CD4-positive, alpha-beta T cell treated with Interleukin-10 for 1 hour (primary cell): Measurements from ENCODE around the gene NRIP3.
"Not testable (repeated sequence)": the region's sequence is repeated elsewhere in the genome, so short reads cannot be mapped to it uniquely, and the experiment has no call there.

Source experiments
- DNase-seq: peaks from one replicate; pipeline ENCODE4 v3.0.0-alpha.2; 2020

Gene NRIP3

DNA sequence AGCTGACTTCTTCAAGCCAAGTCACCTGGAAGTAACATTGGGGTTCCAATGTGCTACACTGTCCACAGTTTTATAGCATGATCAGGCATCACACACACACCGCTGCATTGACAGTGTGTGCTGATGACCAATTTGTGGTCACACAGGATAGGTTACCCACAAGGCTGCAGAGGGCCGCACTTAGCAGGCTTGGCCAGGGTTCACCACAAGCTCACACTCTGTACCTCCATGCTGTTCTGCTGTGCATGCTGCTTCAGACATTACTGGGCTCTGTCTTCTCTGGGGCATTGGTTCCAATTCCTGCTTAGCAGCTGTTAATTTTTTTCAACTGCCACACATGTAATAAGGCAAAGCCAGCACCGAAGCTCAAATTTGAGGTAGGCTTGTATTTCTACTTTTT lies 11.0 kb upstream of the NRIP3 start:
- DNase-seq, result no peak

DNA sequence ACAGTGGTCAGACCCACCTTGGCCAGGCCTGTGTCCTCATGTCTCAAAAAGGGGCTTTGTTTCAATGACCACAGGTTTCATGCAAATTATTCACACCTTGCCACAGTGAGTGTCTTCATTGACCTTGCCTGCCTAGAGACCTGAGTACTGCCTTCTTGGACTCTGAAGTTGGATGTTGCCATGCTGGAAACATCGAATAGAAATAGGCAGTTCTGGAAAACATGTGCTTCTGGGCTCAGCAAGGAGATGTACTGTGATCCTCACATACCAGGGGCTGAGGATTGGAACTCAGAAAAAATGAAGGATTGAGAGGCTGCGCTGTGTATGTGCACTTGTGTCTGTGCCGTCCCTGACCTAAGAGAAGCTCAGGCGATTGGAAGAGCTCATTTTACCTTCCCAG lies 9.6 kb upstream of the NRIP3 start:
- no peak for DNase-seq

DNA sequence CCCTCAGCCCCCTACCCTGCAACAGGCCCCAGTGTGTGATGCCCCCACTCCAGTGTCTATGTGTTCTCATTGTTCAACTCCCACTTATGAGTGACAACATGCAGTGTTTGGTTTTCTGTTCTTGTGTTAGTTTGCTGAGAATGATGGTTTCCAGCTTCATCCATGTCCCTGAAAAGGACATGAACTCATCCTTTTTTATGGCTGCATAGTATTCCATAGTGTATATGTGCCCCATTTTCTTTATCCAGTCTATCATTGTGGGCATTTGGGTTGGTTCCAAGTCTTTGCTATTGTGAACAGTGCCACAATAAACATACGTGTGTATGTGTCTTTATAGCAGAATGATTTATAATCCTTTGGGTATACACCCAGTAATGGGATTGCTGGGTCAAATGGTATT lies 5.7 kb upstream of the NRIP3 start:
- not testable (repeated sequence) for DNase-seq

DNA sequence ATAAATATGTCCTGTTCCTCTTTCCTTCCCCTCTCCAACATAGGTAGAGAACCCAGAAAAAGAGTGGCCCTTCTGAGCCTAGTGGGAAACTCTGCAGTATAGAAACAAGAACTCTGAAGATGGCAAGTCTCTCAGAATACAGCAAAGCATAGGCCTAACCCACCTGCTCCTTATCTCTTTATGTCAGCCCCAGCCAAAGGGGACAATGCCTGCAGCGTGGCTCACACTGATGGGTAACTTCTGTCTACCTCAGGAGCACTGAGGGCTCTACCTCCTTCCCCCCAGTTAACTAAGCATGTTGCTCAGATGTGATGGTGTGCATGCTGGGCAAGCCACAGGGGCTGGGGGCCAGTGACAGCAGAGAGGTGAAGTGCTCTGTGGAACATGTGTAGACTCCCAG lies 4.9 kb upstream of the NRIP3 start:
- DNase-seq, result no peak

DNA sequence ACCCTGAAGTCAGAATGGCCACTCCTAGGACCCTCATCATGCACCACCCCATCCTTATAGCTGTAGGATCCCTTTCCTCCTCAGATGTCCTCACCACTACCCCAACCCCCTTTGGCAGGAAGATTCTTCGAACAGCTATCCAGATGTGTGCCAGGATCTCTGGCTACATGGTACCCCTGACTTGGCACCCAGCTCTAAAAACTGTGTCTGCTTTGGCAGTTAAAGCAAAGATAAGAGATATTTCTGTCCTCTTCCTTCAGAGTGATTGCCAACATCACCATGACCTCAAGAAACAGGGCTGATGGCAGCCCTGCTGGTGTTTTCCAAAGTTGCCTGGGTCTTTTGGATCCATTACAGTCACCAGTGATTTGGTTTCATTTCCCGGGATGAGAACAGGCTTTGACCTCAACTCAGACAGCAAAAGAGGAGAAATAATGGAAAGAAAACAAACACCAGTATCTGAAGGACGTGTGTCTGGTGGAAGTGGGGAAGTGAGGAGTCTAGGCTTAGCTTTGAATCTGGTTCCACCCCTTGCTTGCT lies 4.3 kb upstream of the NRIP3 start:
- DNase-seq, result no peak

DNA sequence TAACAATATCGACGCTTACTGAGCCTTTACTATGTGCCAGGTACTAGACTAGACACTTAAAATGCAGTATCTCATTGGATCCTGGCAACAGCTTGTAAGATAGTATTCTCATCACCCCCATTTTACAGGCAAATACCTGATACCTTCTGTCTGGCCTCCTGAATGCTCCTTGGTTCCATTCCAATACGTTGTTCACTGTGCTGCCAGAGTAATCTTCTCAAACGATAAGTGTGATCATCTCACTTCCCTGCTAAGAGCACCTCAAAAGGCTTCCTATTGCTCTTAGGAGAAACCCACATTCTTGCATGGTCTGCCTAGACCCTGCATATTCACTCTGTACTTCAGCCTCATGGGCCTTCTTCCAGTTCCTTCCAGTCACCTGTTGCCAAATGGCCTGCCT lies 1.3 kb upstream of the NRIP3 start:
- DNase-seq, result no peak

DNA sequence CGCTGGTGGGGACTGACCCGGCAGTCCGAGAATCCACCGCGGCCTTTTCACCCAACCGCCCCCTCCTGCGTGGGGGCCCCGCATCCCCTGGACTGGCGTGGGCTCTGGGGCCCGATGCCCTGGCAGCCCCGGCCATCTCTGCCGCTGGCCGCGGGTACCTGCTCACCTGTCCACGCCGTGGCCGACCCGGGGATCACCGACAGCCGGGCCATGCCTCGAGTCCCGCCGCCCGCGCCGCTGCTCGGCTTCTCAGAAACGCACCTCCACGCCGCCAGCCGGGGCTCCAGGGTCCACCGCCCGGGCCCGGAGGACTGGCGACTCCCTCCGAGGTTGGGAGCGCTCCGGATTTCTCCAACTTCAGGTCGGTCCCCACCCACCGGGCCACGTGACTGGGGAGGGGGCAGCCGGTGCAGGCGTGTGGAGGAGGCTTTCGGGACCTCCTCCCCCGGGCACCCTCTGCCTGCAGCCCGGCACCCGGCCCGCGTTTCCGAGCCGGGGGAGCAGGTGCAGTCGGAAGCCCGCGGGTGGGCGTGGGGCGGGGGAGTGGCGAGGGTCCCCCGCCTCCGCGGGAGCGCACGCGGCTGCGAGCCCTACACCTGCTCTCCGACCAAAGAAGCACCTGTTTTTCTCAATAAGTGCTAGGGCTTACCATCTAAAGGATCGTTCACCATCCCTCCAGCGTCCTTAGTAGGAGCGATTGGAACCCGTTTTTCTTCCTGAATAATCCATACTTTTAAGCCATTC lies 554 bp upstream of the NRIP3 start:
- no peak for DNase-seq

DNA sequence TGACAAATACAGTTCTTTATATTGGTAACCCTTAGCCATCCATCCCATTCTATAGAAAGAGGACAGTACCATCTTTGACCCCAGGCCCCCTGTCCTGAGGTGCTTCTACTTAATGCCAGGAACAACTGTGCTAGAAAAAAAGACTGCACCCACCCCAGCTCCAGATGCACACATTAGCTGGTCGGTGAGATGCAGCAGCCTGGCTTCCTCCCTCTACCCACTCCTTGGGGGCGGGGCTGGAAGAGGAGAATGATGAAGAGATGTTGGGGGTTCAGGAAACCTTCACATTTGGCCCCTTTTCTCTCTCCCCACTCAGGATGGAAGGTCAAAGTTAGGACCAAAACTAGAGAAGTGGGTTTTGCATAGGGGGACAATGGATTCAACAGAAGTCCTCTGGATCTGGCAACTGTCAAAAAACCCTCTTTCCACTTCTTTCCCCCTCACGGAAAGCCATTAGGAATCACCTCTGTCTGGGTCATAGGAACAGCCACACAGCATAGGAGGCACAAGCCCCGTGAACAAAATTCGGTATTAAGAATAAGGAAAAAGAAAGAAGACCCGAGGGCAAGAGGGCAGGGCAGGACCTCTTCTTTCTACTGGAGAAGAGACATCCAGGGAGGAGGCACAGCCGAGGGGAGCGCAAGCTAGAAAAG lies 755 bp downstream of the NRIP3 start:
- DNase-seq, result no peak

DNA sequence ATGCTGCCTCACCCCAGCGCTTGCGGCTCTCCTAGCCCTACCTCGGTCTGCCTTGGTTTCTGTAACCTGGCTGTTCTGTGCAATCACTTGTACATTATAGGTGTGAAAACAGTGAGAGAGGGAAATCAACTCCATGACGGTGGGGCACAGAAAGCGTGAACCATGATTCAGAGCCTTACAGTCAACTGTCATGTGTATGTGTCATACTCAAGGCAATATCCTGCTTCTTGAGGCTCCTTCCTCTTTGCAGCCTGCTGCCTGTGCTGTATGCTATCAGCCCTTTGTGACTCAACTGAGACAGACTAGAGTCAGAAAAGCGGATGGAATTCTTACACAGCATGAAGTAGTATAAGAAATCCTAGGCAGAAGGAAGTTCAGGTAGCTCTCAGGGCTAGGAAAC lies 2.1 kb downstream of the NRIP3 start:
- peak; percentile 15 for DNase-seq

DNA sequence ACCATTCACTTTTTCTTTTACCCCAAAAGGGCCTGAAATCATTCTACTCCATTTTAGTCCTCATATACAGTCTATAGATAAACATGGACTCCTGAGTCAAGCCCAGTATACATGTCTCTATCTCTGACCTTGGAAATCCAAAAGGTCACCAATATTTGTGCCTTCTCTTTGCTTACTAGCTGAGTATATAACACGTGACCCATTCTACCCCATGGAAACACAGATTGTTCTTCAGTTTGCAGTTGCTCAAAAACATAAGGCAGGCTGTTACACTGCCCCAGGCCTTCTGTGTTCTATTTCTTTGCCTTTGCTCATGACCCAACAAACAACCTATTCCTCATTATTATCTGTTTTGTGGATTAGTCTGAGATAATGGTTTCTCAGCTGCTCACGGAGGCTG lies 5.8 kb downstream of the NRIP3 start:
- DNase-seq, result no peak

DNA sequence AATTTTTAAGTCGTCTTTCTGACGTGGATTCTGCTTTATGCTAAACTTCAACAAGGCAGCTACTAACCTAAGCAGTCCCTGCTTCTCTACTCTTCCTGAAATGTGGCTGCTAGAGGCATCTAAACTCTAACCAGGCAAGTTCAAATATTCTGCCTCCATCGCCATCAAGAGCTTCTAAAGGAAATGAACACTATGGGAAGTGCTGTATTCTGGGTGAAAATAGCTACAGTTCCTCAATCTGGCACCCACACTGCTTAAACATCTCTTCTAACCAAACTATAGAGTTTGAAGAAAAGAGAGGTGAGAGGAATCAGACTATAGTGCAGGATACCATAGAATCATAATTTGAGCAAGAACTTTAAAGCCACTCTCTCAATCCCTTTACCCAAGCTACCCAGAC lies 6.3 kb downstream of the NRIP3 start:
- DNase-seq, result no peak

DNA sequence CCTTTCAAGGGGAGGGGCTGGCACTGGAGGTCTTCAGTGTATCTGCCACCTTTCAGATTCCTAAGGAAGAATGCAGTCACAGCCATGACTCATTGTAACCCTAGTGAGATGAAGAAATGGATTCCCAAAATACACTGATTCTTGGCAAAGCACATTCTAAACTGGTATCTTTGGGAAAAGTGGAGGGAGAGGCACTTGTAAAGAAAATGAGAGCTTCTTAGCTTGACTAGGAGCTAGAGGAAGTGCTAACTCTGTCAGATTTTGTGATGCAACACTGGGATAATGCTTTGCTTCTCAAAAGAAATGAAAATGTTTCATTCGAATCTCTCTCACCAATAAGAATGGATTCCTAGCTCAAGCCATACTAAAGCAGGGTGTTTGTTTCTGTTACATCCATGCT lies 14.3 kb downstream of the NRIP3 start:
- no peak for DNase-seq

DNA sequence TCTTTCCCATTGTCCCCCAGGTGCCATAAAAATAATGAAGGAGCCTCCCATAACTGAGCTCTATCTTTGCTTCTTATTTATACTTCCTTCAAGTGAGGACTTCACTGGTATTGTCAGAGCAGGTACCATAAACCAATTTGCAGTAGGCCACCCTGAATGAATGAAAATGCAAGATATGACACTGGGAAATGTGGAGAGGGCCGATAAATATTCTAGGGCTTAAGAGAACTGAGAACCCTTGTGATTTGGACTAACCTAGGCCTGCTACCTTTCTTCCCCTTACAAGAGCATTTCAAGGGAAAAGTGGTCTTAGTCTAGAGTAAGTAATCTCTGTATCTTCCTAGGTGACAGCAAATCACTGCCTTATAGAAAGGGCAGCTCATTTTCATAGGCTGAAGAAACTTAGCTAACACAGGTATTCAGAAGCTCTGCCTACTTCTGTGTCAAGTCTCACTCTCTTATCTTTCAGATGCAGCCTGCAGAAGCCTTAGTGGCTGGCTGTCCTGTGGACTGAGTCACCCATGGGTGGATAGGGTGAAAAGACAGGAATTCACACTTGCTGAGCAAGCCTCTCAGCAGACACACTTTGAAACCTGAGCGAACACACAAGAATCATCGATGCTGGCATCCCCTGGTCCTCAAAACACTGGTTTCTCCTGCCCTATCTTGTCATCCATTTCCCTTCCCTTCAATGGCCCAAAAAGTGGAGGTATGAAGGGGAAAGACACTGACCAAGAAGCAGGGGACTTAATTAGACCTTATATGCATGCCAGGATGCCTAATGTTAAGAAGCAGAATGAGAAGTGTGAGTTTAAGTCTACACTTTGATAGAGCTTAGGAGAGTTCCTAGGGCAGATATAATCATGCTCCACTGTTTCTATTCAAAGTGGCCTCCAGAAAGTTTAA lies 15.2 kb downstream of the NRIP3 start:
- DNase-seq, result no peak

DNA sequence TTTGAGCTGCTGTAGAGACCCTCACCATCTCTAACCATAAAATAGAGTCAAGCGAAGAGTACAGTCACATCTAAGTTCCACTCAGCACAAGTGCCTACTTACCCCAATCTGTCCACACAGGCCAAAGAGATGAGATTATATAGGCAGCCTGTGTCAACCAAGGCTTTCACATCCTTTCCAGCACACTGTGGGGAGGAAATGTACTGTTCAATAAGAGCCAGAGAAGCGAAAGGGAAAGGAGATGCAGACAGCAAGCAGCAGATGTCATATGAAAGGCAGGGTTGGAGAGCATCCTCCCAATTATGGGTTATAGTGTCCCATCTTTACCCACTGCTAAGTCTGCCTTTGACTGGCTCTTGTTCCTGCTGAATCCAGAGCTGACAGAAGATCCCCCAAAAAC lies 16.4 kb downstream of the NRIP3 start:
- DNase-seq, result no peak

DNA sequence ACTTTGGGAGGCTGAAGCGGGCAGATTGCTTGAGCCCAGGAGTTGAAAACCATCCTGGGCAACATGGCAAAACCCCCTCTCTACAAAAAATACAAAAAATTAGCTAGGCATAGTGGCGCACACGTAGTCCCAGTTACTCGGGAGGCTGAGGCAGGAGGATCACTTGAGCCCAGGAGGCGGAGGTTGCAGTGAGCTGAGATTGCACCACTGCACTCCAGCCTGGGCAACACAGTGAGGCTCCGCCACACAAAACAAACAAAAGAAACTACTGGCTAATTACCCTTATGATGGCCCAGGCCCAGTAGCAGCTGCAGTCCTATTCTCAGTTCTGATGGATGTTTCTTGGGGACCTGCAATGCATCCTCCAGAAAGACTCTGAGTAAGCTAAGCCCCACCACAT lies 17.0 kb downstream of the NRIP3 start:
- DNase-seq, result not testable (repeated sequence)

DNA sequence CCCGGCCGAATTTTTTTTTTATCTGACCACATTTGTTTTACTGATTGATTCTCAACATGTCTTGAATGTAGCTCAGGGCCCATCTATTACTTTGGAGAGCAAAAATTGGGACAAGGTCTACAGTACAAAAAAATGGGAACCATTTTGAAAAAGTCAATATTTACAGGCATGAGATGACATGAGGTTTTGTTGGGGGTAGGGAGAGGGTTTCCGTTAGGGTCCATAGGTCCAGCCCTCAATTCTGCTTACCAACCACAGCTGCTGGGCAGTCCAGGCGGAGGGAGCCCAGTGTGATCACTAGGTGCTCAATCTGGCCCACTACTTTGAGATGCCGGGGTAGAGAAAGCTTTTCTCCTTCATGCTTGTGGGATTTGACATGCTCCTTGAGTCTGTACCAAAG lies 18.3 kb downstream of the NRIP3 start:
- no peak for DNase-seq

DNA sequence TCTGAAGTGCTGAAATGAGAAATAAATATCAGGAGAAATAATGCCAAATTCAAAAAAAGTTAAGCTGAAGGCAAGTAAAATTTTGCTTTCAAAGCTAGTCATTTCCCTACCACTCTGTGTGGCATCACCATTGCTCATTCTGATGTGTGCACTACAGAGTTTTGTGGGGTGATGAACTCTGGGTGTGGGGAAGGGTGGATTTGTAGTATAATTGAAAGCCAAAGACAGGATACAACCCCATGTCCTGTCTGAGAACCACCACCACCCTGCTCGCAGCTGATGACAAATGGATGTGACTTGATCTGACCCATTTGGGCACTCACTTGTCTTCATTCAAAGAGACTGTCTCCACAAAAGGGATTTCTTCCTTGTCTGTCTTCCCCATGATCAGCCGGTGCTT lies 20.2 kb downstream of the NRIP3 start:
- no peak for DNase-seq

DNA sequence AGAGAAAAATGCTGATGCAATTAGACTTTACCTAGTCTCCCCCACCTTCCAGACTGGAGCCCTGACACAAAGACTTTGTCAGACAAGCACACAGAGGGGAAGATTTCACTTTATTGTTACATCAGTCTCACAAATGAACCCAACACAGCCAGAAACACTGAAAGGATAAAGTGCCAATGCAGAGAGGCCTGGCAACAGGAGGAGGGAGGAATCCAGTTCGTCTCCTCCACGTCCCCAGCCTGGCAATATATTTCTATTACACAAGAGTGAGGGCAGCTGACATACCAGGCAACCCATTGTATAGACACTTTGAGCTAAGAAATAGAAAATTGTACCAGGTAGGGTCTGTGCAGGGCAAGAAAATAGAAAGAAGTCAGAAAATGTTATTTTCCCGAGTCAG lies 23.3 kb downstream of the NRIP3 start:
- DNase-seq, result no peak

DNA sequence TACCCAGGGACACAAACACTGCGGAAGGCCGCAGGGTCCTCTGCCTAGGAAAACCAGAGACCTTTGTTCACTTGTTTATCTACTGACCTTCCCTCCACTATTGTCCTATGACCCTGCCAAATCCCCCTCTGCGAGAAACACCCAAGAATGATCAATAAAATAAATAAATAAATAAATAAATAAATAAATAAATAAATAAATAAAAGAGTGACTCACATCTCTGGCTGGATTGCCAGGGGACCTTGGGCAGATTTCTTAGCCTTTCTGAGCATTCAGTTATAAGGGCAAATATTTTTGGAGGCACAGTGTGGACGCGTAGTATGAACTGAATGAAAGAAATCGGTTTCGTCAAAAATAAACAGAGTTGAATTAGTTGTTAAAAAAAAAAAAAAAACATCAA lies 24.4 kb downstream of the NRIP3 start:
- not testable (repeated sequence) for DNase-seq

DNA sequence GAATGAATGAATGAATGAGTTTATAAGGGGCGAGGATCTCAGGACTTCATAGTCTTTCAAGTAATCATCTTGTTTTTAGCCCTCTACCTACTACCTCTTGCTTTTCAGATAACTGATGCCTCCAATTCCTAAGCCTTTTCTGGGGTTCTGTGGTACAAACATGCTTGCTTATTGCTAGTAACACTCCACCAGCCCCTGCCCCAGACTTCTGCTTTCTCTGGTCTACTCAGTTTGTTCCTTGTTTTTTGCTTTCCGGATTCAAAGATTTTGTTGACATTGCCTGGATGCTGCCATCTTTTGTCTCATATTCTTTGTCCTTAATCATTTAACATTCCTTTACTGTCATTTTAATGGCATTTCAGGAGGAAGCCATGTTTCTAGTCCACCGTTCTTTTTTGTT lies 30.7 kb downstream of the NRIP3 start:
- no peak for DNase-seq

DNA sequence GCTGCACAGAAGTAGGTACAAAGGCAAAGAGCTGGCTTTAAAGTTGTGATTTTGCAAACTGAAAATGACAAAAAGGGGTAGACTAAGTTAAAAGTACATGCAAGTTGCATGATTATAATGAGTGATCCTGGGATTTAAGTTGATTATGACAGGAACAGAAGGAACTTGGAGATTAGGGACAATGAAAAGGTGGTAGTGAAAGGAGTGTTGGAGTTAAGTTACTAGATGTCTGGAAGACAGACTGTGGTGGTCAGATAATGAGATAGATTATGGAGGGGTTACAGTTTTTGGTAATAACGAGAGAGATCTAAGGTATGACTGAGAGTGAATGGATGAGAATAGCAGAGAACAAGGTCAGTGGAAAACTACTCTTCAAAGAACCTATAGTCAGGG lies 31.9 kb downstream of the NRIP3 start:
- no peak for DNase-seq

DNA sequence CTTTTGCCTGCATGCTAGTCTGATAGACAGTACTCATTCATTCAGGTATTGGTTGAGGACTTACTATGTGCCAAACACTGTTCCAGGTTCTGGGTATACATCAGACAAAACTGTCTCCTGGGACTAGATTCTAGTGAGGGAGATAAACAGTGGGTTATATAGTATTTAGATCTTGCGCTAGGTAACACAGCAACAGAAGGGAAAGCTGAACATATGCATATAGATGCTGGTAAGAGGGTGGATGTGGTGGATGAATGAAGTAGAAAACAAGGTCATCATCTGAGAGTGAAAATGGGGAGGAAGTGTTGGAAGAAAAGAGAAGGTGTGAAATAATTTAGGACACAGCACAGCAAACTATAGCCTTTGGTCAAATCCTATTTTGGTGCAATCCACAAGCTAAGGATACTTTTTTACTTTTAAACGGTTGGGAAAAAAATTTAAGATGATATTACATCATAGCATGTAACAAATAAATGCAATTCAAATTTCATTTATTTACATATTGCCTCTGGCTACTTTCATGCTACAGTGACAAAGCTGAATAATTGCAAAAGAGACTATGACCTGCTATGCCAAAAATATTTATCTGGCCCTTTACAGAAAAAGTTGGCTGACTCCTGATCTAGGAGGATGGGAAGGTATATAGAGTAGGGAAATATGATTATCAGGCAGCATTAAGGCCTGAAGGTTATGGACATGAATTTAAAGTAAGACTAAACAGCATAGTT lies 32.4 kb downstream of the NRIP3 start:
- no peak for DNase-seq

DNA sequence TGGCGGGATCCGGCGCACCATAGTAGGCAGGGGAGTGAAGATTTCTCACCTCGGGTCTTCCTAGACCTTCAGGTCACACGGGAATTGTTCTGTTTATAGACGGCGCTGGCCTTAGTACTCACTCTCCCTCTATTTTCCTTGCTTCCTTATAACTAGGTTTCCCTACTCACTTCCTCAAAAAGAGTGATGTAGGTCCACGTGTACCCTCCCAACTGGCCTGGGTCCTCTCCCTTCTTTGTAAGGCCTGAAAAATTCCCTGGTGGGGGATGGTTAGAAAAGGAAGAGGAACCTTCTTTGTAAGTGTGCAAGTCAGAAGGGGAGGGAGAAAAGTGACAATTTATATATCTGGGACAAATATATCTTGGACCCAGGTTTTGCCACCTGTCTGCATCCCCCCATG lies 36.6 kb downstream of the NRIP3 start:
- no peak for DNase-seq
